ENCODE results near the gene GRIP2. TPM values are rescaled to one million over a fixed set of nuclear protein-coding genes. Genes with fewer than 3 reads are reported as not detected.

The GRIP2 gene
- total and polyA plus RNA-seq, 9 of the 15 experiments (the other 6 are each of a cell fraction or from before 2014, with no cell fraction given) = 0.01 TPM; not detected in 7

GRCh38 chr3:14562121-14562890 lies 22.2 kb upstream of the GRIP2 start:
- ATAC-seq (no peak), FAIRE-seq (no peak), DNase-seq (ENCODE audit: extremely low read depth in 1 of 4, low spot score in 3 of 4) (no peak)
- in situ Hi-C loops (cut with MboI) (no loop called here), intact Hi-C loops (cut with micrococcal nuclease) (no loop called here)
- H3K27me3 ChIP-seq (ENCODE audit: control insufficient read depth in 2 of 2, insufficient read depth in 2 of 2, low read length in 2 of 2) = peaks cover 40 to 74% of the 10 kb centered on the region in 2 experiments
- H3K4me1 ChIP-seq (replicated peaks in 1 of 2; ENCODE audit: control insufficient read depth in 2 of 2, insufficient read depth in 2 of 2, low read length in 2 of 2) = peaks cover 0 to 3% of the 10 kb centered on the region in 2 experiments; a peak in 1 of 5 replicates
- no peak overlapping the region for H3K4me3 ChIP-seq
- under 1% methylated on average over 14 of the region's 14 CpGs for WGBS (ENCODE audit: insufficient coverage, low coverage, missing lambda C conversion rate)
- no peak overlapping the region for H2AFZ ChIP-seq (ENCODE audit: low read depth, low read length)
- no peaks in the 10 kb centered on the region for H3K9me3 ChIP-seq (replicated peaks; ENCODE audit: control insufficient read depth, insufficient read depth, low read depth, low read length)
- BruUV-seq (replicated peaks) = no TSS peak
- peaks cover 6% of the 10 kb centered on the region for H4K20me1 ChIP-seq (replicated peaks; ENCODE audit: control insufficient read depth, insufficient read depth, low read length)
- no peak overlapping the region for H3K27ac ChIP-seq (ENCODE audit: extremely low read depth, low read depth, low read length)
- POLR2A ChIA-PET = no interaction called here
- no peak overlapping the region for H3K4me2 ChIP-seq (ENCODE audit: insufficient read depth, low read length)
- H3K79me2 ChIP-seq (ENCODE audit: control insufficient read depth, insufficient read depth, low read length) = no peaks in the 10 kb centered on the region
- CTCF ChIA-PET (ENCODE audit: low intra/inter-chr PET ratio) = no interaction called here
- no peak overlapping the region for H3K9ac ChIP-seq (ENCODE audit: insufficient read depth in 1 of 2, low read depth in 2 of 2, low read length in 2 of 2)
- H3K9me1 ChIP-seq (ENCODE audit: control insufficient read depth, insufficient read depth, low read length) = no peaks in the 10 kb centered on the region
- H3K36me3 ChIP-seq (ENCODE audit: control insufficient read depth, insufficient read depth, low read length) = no peaks in the 10 kb centered on the region
- TF ChIP-seq HDAC1 (IDR thresholded peaks at IDR 0.05) (no peak), DPF2 (IDR thresholded peaks at IDR 0.05) (no peak), NCOA2 (IDR thresholded peaks at IDR 0.05; ENCODE audit: partially characterized antibody in 2 of 2) (no peak), CEBPG (CRISPR knock-in tag; IDR thresholded peaks at IDR 0.05) (no peak), CEBPG (tag; conservative IDR thresholded peaks at IDR 0.05 in 1 of 2, IDR thresholded peaks at IDR 0.05 in 1 of 2) (no peak), ZFP1 (CRISPR knock-in tag; IDR thresholded peaks at IDR 0.05) (no peak), RBM17 (IDR thresholded peaks at IDR 0.05; ENCODE audit: borderline replicate concordance, low read depth, low read length) (no peak), MAX (CRISPR knock-in tag; IDR thresholded peaks at IDR 0.05) (no peak), SRSF1 (IDR thresholded peaks at IDR 0.05; ENCODE audit: low read depth, low read length) (no peak), NFYB (IDR thresholded peaks at IDR 0.05; ENCODE audit: extremely low read depth, insufficient read length) (no peak), ZNF436 (CRISPR knock-in tag; IDR thresholded peaks at IDR 0.05) (no peak), GTF2E2 (tag; IDR thresholded peaks at IDR 0.05) (no peak), ZMIZ1 (IDR thresholded peaks at IDR 0.05; ENCODE audit: low read depth in 2 of 2, low read length in 2 of 2) (no peak), ZHX1 (conservative IDR thresholded peaks at IDR 0.05; ENCODE audit: low read length) (no peak)

Measured in K562 (cell line).